Smooth muscle cell (in vitro differentiated cells): ENCODE results near the gene SCAMP2. TPM values are rescaled to one million over a fixed set of nuclear protein-coding genes. Genes with fewer than 3 reads are reported as not detected.

ENCODE experiments used
- DNase-seq: peaks from one replicate; lab custom pipeline; 2025; ENCODE audit not compliant: unreplicated experiment; lab: John Stamatoyannopoulos, UW
- H2AFZ ChIP-seq: fragments of 200-600 bp; sonication (generic); 2 replicates; pipeline ENCODE4 v1.6.0; 2016; ENCODE audit warnings: antibody characterized with exemption, low read depth, mild to moderate bottlenecking
- H3F3A ChIP-seq: fragments of 200-600 bp; sonication (generic); 2 replicates; pipeline ENCODE4 v1.6.0; 2017; ENCODE audit warnings: antibody characterized with exemption, low read depth
- H3K27ac ChIP-seq: fragments of 200-600 bp; sonication (generic); 2 replicates; pipeline ENCODE4 v1.5.1; 2016; ENCODE audit warnings: low read depth, mild to moderate bottlenecking
- H3K27me3 ChIP-seq: fragments of 200-600 bp; sonication (generic); 2 replicates; pipeline ENCODE4 v1.6.1; 2016; ENCODE audit warnings: low read depth, mild to moderate bottlenecking
- H3K36me3 ChIP-seq: fragments of 200-600 bp; sonication (generic); 2 replicates; pipeline ENCODE4 v1.5.1; 2016; ENCODE audit warnings: low read depth
- H3K4me1 ChIP-seq: fragments of 200-600 bp; sonication (generic); 2 replicates; pipeline ENCODE4 v1.5.1; 2016; ENCODE audit warnings: low read depth
- H3K4me2 ChIP-seq: fragments of 200-600 bp; sonication (generic); 2 replicates; pipeline ENCODE4 v1.6.0; 2016; ENCODE audit warnings: mild to moderate bottlenecking
- H3K4me3 ChIP-seq: fragments of 200-600 bp; sonication (generic); 2 replicates; pipeline ENCODE4 v1.5.1; 2016; ENCODE audit warnings: mild to moderate bottlenecking
- H3K79me2 ChIP-seq: fragments of 200-600 bp; sonication (generic); 2 replicates; pipeline ENCODE4 v1.6.0; 2016; ENCODE audit warnings: low read depth, mild to moderate bottlenecking
- H3K9ac ChIP-seq: fragments of 200-600 bp; sonication (generic); 2 replicates; pipeline ENCODE4 v1.6.0; 2016; ENCODE audit warnings: low read depth
- H3K9me3 ChIP-seq: fragments of 200-600 bp; sonication (generic); replicated peaks from 2 replicates; pipeline ENCODE4 v1.5.1; 2016; ENCODE audit warnings: low read depth
- H4K20me1 ChIP-seq: fragments of 200-600 bp; sonication (generic); 2 replicates; pipeline ENCODE4 v1.6.0; 2016; ENCODE audit warnings: low read depth
- CTCF ChIP-seq: fragments of 200-600 bp; sonication (generic); IDR thresholded peaks from 2 replicates; pipeline ENCODE4 v1.5.1; 2017; ENCODE audit warnings: borderline replicate concordance, mild to moderate bottlenecking, antibody characterized with exemption; ENCODE audit not compliant: insufficient read depth, poor library complexity, severe bottlenecking
- WGBS: methylation state at CpG from one replicate; pipeline ENCODE4 v1.1.7; 2016; ENCODE audit warnings: low lambda C conversion rate; 5-methylcytosine and 5-hydroxymethylcytosine counted together
- polyA plus RNA-seq: library from polyadenylated mRNA; unstranded; fragments of >200 nt; fragmentation: Nextera tagmentation; extraction: Ambion mirVana; gene quantifications from 2 replicates; pipeline ENCODE4 v1.2.1, GENCODE V29; 2016
- total RNA-seq: library from RNA; depleted of rRNA; stranded (reverse); fragments of >200 nt; gene quantifications from 2 replicates; pipeline ENCODE4 v1.2.3, GENCODE V29; 2014

SCAMP2 gene
- total and polyA plus RNA-seq, 2 experiments from 2014 or later, result 55.5 to 80.3 TPM

GRCh38 chr15:74808078-74808839 lies 64.9 kb downstream of the SCAMP2 start:
- Histone ChIP-seq H3K27ac (no peak overlapping the region), H3K4me1 (no peaks in the 10 kb centered on the region), H3K9ac (no peak overlapping the region), H3K9me3 (no peaks in the 10 kb centered on the region), H3K4me3 (no peak overlapping the region), H3F3A (no peaks in the 10 kb centered on the region), H3K4me2 (no peak overlapping the region), H3K27me3 (no peaks in the 10 kb centered on the region), H4K20me1 (no peaks in the 10 kb centered on the region), H2AFZ (no peak overlapping the region), H3K36me3 (no peaks in the 10 kb centered on the region), H3K79me2 (no peaks in the 10 kb centered on the region)
- no peak for TF ChIP-seq CTCF
- DNase-seq, result no peak
- 88% methylated on average over 18 of the region's 18 CpGs for WGBS

- Histone ChIP-seq H4K20me1 (no peaks in the 10 kb centered on the region), H2AFZ (no peak overlapping the region)
- 86% methylated on average over 5 of the region's 5 CpGs for WGBS
Measured at GRCh38 chr15:74807282-74807681, 65.9 kb downstream of the SCAMP2 start.

GRCh38 chr15:74804935-74805334 lies 68.2 kb downstream of the SCAMP2 start:
- Histone ChIP-seq H3K27me3 (no peaks in the 10 kb centered on the region), H3K79me2 (no peaks in the 10 kb centered on the region), H2AFZ (no peak overlapping the region), H4K20me1 (peaks cover 5% of the 10 kb centered on the region), H3K9ac (no peak overlapping the region), H3K4me3 (no peak overlapping the region), H3K27ac (no peak overlapping the region), H3K4me2 (no peak overlapping the region), H3K36me3 (no peaks in the 10 kb centered on the region), H3F3A (no peaks in the 10 kb centered on the region), H3K9me3 (no peaks in the 10 kb centered on the region), H3K4me1 (no peaks in the 10 kb centered on the region)
- WGBS, result 94% methylated on average over 6 of the region's 6 CpGs
- no peak for DNase-seq
- TF ChIP-seq CTCF, result no peak

More at GRCh38 chr15:74807282-74807681, 65.9 kb downstream of the SCAMP2 start:
- no peak overlapping the region for H3K9ac ChIP-seq
- no peaks in the 10 kb centered on the region for H3F3A ChIP-seq
- H3K4me3 ChIP-seq, result no peak overlapping the region
- DNase-seq, result no peak
- H3K27ac ChIP-seq, result no peak overlapping the region
- H3K79me2 ChIP-seq, result no peaks in the 10 kb centered on the region
- no peaks in the 10 kb centered on the region for H3K36me3 ChIP-seq
- H3K4me1 ChIP-seq, result no peaks in the 10 kb centered on the region
- H3K4me2 ChIP-seq, result no peak overlapping the region
- TF ChIP-seq CTCF, result no peak
- no peaks in the 10 kb centered on the region for H3K9me3 ChIP-seq
- H3K27me3 ChIP-seq, result no peaks in the 10 kb centered on the region

- H3F3A ChIP-seq, result no peaks in the 10 kb centered on the region
- peaks cover 13% of the 10 kb centered on the region for H4K20me1 ChIP-seq
- H3K4me2 ChIP-seq, result no peak overlapping the region
- H3K36me3 ChIP-seq, result no peaks in the 10 kb centered on the region
- H3K9me3 ChIP-seq, result no peaks in the 10 kb centered on the region
- no peak overlapping the region for H2AFZ ChIP-seq
- 98% methylated on average over 31 of the region's 31 CpGs for WGBS
- no peaks in the 10 kb centered on the region for H3K27me3 ChIP-seq
- no peak overlapping the region for H3K27ac ChIP-seq
- no peak for DNase-seq
- no peaks in the 10 kb centered on the region for H3K79me2 ChIP-seq
- no peak for TF ChIP-seq CTCF
- H3K4me1 ChIP-seq, result no peaks in the 10 kb centered on the region
- no peak overlapping the region for H3K4me3 ChIP-seq
- H3K9ac ChIP-seq, result no peak overlapping the region
Measured at GRCh38 chr15:74802862-74803447, 70.2 kb downstream of the SCAMP2 start.
